GM23248 (cell line): ENCODE results near the gene KATNB1.

ENCODE experiments used
- EZH2 ChIP-seq: fragments of 200-600 bp; sonication (generic); IDR thresholded peaks from 2 replicates; pipeline ENCODE4 v1.6.1; 2018; ENCODE audit warnings: antibody characterized with exemption, mild to moderate bottlenecking; ENCODE audit not compliant: insufficient read depth, poor library complexity, severe bottlenecking
- EZH2phosphoT487 ChIP-seq: fragments of 200-600 bp; sonication (generic); IDR thresholded peaks from 2 replicates; pipeline ENCODE4 v1.6.1; 2018; ENCODE audit warnings: antibody characterized with exemption, moderate library complexity, mild to moderate bottlenecking, low read depth; ENCODE audit not compliant: insufficient read depth

- TF ChIP-seq EZH2 (no peak), EZH2phosphoT487 (no peak)
Measured at GRCh38 chr16:57755726-57756423, 20.3 kb downstream of the KATNB1 start.
